Activated CD4-positive, CD25-positive, alpha-beta regulatory T cell treated with anti-CD3 and anti-CD28 coated beads, Interleukin-2, amount 50 U/mL, for 24 hours (primary cell): ENCODE measurements around the gene GPC6.
A peak's percentile ranks its signal among the peaks of the same experiment; 100 is the strongest.
"Not testable (repeated sequence)": the region's sequence is repeated elsewhere in the genome, so short reads cannot be mapped to it uniquely, and the experiment has no call there.

Experiments used
- ATAC-seq, 2 donors: fragments of 150-1000 bp; cut with Tn5 transposase; one replicate each; pipeline ENCODE4 v1.10.0; 2021; ENCODE audit warnings: mild to moderate bottlenecking in 1 of 2, moderate library complexity in 1 of 2

Gene GPC6

DNA sequence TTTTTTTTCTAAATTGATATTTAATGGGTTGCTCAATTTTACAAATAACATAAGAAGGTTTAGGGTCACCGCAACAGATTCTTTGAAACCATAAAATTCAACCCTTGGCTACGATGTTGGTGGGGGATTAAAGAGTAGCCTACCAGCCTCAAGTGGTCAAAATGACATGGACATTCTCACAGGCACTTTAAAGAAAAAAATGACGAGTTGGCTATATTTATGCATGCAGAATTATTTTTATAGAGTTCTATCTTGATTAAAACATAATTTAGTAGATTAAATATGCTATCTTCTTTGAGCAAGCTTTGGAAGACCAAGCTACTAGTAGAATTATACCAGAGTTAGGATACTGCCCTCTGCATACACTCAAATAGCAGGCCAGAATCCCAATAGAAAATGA is 959.9 kb downstream of the GPC6 start:
- no peak for ATAC-seq

DNA sequence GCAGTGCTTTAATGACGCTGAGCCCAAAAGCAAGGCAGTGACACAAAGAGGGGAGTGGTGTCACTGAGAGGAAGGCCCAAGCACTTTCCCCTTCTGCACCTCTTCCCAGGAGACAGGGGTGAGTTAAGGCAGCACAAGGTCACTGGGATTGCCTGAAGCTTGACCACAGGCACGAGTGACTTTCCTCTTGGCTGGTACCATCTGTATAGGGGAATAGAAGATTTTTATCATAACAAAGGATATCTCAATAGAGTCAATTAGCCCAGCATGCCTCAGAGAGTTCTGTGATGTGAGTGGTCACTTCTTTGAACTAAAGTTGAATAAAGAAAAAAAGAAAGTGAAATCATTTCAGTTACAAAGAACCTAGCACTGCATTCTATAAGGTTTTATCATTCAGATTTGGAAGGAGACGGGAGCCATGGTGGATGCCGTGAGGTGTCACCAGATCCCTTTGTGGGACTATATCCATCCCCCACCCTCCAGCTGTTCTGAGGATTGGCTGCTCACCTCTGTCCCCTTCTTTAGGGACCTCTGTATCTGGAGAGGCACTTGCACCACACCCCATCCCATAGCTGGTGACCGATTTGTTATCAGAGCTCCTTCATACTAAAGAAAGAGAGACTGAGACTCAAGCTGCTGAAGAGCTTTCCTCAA is 961.7 kb downstream of the GPC6 start:
- ATAC-seq: no peak

GRCh38 chr13:94192431-94192975 is 965.9 kb downstream of the GPC6 start:
- no peak for ATAC-seq

- no peak for ATAC-seq
These were observed 969.1 kb downstream of the GPC6 start for GRCh38 chr13:94195715-94196114.

DNA sequence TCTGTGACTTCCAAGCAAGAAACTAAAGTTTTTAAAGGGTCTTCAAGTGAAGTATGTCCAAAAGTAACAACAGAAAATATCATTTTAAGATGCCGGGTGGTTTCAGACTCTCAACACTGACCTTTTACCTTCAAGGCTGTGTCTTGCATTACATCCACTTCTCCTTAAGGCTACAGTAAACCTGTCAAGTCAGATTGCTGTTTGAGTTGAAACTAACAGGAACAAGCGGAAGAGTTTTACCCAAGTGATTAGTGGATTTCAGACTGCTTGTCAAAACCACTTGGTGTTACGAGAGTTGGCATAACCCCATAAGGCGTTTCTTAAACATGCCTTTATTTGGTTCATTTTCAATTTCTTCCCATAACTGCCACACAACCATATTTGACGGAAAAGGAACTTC is 969.8 kb downstream of the GPC6 start:
- ATAC-seq: no peak

- ATAC-seq: no peak
These were observed 972.1 kb downstream of the GPC6 start for GRCh38 chr13:94198681-94199080.

DNA sequence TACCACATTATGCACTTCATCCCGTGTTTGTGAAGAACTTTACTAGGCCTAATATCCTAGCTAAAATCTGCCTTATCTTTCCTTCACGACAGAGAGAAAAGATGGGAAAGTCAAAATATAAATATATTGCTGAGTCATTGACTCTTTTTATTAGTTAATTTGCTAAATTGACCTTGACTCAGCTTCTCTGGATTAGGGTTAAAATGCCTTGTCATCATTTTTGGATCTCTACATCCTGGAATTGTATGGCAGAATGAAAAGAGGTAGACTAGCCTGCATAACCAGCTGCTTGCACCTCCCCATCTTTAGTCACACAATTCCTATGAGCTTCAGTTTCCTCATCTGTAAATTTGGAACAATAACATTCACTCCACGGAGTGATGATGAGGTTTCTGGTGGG is 972.5 kb downstream of the GPC6 start:
- ATAC-seq: no peak

DNA sequence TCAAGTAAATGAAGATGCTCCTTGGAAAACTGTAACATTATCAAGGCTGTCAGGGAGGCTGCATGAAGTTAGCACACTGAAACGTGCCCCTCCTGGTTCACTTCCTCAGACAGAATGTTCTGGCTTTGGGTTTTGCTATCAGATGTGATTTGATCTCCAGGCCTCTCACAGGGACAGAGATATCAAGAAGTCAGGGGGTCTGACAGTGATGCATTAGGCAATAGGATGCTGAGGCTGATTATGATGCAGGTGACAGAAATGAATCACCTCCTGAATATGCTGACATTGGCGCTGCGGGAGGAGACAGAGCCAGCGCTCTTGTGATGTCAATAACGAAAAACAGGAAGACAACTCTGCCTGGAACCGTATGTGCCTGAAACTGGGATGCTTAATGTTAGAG is 974.4 kb downstream of the GPC6 start:
- ATAC-seq: no peak

- no peak for ATAC-seq
These were observed 977.6 kb downstream of the GPC6 start for GRCh38 chr13:94204163-94204562.

DNA sequence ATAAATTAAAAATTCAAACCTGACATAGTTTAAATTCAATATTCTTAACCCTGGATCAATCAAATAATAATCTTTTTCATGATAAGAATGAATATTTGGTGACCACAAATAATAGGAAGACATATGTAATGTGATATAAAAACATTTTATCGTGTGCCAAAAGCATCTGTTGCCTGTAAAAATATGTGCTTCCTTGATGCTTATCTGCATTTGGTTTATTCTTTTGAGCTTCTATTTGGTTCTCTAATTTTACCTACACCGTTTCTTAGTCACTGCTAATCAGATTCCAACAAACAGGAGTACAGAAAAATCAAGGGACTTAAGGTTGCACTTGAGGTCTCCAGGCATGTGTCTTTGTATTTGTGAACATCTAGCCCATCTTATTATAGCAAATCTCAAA is 978.3 kb downstream of the GPC6 start:
- ATAC-seq: no peak

DNA sequence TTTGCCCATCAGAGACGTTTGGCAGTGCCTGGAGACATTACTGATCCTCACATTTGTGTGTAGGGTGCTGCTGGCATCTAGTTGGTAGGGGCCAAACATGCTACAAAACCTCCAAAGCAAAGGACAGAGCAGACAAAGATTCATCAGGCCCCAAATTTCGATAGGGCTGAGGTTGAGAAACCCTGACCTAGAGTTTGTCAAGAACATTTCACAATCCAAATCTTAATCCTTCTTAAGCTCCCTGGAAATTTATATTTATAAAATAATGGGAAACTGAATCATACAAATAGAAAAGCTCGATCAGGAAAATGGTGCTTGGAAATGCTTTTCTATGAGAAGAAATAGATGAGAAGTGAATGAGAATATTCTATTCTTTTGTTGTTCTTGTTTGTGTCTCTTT is 979.3 kb downstream of the GPC6 start:
- no peak for ATAC-seq

DNA sequence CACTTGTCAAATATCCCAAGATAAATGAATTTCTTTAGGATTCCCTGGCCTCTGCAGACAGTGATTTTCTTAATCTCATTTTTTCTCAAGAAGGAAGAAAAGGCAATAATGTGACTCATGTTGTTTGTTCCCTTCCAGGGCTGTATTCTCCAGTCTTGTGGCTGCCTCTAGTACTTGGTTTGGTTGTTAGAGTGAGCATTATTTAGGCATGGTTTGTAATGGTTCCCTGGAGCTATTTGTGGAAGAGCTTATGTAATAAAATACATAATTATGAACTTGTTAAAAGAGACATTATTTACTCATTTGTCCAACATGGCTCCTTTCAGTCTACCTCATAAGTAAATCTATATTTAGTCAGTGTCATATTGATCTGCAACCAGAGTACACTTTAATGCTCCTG is 982.5 kb downstream of the GPC6 start:
- ATAC-seq: no peak

DNA sequence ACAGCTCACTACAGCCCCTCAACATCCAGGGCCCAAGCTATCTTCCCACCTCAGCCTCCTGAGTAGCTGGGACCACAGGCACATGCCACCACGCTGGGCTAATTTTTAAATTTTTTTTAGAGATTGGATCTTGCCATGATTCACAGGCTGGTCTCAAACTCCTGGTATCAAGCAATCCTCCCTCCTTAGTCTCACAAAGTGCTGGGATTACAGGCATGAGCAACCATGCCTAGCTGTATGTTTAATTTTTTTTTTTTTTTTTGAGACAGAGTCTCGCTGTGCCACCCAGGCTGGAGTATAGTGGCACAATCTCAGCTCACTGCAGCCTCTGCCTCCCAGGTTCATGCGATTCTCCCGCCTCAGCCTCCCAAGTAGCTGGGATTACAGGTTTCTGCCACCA is 983.3 kb downstream of the GPC6 start:
- not testable (repeated sequence) for ATAC-seq

GRCh38 chr13:94210816-94211215 is 984.2 kb downstream of the GPC6 start:
- ATAC-seq: peak in 1 of 2 donors; percentile 56

GRCh38 chr13:94212196-94212595 is 985.6 kb downstream of the GPC6 start:
- no peak for ATAC-seq

GRCh38 chr13:94214121-94214520 is 987.5 kb downstream of the GPC6 start:
- ATAC-seq: no peak

DNA sequence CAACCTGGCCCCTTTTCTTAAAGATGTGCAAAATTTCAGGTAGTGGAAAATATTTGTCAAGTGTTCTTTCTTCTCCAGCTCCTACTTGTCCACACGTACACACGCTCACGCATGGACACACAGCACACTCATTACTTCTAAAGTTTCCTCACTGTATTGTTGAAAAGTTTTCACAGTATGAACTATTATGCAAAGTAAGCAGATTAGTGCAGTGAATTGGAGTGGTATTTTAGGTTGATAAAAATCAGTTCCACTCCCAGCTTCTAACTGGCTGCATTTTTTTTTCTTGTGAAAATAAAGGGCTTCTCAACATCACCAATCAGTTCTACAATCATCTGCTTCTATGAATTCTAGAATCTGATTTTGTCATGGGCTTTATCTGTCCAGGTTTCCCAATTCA is 988.4 kb downstream of the GPC6 start:
- no peak for ATAC-seq

DNA sequence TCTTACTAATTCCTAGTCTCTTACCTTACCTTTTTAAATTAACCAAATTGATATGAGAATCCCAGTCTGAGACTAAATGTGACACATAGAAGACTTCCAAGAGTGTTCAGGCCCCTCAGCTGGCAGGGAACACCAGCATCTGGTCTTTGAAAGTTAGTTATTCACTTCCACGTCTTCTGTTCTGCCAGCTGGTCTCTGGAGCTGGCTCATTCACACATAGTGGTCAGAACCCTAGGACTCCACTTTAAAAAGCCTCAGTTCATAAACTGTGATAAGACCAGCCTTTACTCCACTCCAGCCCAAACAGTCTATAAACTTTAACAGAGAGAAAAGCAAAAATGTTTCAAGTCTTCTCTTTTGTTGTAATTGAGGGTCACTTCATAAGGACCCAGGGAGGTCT is 989.9 kb downstream of the GPC6 start:
- no peak for ATAC-seq

DNA sequence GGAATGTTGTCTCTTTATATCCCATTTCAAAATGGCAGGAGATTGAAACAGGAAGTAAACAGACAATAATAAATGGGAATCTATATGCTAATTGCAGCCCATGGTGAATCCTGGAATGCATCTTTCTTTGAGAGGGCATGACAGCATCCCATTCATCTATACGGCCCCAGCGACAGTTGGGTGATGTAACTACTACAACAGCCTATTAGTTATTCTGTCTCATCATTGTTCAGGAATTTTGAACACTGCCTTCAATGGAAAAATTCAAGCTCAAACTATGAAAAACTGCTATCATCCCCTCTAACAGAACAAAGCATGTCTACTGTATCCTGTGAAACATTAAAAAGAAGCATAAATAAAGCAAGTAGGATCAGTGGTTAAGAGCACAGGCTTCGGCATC is 990.8 kb downstream of the GPC6 start:
- no peak for ATAC-seq

DNA sequence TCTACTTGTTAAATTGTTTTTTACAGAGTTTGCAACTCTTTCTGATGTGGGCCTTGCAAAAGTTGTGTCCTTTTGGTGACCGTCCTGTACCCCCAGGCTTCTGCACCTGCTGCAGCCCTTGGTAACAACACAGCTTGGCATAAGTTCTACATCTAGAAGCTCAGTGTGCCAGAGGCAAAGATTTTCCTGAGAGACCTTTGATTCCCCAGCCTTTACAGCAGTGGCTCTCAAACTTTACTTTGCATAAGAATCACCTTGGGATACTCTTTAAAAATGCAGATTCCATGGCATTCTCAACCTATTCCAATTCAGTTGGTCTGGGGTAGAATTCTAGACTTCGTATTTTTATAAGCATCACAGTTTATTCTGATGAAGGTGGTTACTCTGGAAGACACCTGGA is 991.9 kb downstream of the GPC6 start:
- no peak for ATAC-seq

GRCh38 chr13:94218951-94219350 is 992.3 kb downstream of the GPC6 start:
- no peak for ATAC-seq

DNA sequence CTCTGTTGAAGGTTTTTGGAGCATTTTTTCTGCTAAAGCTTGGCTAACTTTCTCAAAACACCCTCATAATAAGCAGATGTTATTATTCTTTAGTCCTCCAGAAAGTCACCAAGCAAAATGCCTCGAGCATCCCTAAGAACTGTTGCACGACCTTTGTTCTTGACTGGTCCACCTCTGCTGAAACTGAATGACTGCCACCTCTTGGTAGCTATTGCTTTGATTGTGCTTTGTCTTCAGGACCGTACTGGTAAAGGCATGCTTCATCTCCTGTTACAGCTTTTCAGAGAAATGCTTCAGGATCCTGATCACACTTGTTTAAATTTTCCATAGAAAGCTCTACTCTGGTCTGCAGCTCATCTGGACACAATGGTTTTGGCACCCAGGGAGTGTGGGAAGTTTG is 998.1 kb downstream of the GPC6 start:
- no peak for ATAC-seq

DNA sequence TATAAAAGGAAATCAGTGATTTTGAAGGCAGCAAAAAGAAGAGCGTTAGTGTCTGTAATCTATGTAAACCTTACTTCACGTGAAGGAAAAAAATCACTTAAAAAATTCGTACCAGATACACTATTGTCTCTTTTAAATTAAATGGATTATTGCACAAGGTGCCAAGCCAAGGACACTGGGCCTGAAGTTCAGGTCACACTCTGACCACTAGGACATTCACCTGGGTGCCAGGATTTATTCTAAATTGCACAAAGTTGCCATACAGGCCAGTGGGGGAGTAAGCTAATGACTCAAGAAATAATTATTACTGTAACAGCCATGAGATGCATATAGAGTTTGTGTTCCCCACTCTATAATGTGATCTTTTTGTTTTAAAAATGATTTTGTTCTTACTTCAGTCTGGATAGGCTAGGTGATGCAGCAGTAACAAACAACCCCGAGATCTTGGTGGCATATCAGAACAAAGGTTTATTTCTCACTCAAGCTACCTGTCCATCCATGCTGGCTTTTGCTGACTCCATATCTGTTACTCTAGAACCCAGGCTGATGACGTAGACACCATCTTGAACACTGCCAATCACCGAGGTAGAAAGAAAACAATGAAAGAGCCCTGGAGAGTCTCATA is 1000.8 kb downstream of the GPC6 start:
- no peak for ATAC-seq

GRCh38 chr13:94228763-94229162 is 1002.2 kb downstream of the GPC6 start:
- ATAC-seq: no peak
